Stimulated activated naive CD8-positive, alpha-beta T cell treated with anti-CD3 and anti-CD28 coated beads, Interleukin-15, Interleukin-2, amounts not matched to agents 100 U/mL and 50 U/mL, for 24 hours (primary cell): ENCODE measurements around the gene TOP3B.

Source experiments
- ATAC-seq: fragments of 150-1000 bp; cut with Tn5 transposase; one replicate; pipeline ENCODE4 v1.10.0; 2021
- DNase-seq: peaks from one replicate; pipeline ENCODE4 v3.0.0; 2021

Gene TOP3B

DNA sequence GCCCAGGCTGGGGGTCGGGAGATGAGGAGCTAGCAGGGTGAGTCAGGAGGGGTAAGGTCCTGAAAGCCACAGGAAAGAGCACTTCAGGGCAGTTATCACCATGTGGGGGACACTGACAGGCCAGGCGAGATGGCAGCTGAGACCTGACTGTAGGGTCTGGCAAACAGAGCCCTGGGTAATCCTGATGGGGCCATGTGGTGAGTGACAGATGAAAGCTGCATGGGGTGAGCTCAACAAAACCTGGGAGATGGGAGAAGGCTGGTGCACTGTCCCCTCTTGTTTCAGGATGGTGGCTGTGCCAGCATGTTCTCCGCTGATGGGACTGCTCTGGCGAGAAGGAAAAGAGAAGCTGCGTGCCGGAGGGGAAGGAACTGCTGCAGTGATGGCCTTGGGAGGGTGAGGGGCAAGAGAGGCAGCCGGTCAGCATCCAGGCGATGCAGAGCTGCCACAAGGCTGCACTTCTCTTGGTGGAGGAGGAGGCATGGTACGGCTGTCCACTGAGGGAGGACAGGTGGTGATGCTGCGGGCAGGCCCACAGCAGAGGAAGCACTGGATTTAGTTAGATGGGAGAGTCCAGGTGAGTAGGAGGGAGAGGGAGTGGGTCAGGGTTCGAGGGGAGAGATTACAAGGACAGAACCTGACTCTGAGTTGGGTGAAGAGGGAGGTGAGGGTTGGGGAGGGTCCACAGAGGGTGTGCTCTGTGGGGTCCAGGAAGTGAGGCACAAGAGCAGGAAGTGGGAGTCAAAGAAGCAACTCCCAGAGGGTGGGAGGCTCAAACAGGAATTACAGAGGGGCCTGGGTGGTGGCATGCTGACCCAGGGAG, 3.8 kb downstream of the TOP3B start:
- DNase-seq (no peak), ATAC-seq (no peak)

GRCh38 chr22:21977814-21978213, 4.8 kb downstream of the TOP3B start:
- ATAC-seq (no peak), DNase-seq (no peak)

DNA sequence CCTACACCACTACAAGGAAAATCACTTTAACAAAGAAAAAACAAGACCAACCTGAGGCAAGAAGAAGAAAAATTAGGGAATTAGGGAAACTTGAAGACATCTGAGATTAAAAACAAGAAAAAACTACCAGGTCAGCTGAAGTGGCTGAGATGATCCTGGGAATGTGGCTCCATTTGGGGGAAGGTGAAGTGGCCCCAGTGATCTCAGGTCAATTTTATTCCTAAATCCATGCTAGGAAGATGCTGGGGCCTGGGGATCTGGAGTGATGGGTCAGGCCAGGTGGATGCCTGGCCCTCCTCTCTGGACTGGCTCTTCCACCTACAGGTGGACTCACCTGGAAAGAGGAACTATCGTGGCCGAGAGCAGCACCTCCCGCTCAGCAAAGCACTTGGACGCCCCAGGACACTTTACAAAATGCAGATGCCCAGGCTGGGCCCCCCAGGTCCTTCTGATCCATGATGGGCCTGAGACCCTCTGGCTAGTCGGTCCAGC, 6.7 kb downstream of the TOP3B start:
- DNase-seq (no peak), ATAC-seq (no peak)

- no peak for ATAC-seq
- no peak for DNase-seq
These were observed 7.3 kb downstream of the TOP3B start for GRCh38 chr22:21975273-21975672.

- DNase-seq = no peak
These were observed 8.4 kb downstream of the TOP3B start for GRCh38 chr22:21974058-21974649.

GRCh38 chr22:21972806-21973205, 9.8 kb downstream of the TOP3B start:
- ATAC-seq = no peak

More at GRCh38 chr22:21974058-21974649, 8.4 kb downstream of the TOP3B start:
- no peak for ATAC-seq

GRCh38 chr22:21972293-21972779, 10.3 kb downstream of the TOP3B start:
- DNase-seq (peak; percentile 68), ATAC-seq (peak; percentile 44)

More at GRCh38 chr22:21972806-21973205, 9.8 kb downstream of the TOP3B start:
- DNase-seq = no peak

DNA sequence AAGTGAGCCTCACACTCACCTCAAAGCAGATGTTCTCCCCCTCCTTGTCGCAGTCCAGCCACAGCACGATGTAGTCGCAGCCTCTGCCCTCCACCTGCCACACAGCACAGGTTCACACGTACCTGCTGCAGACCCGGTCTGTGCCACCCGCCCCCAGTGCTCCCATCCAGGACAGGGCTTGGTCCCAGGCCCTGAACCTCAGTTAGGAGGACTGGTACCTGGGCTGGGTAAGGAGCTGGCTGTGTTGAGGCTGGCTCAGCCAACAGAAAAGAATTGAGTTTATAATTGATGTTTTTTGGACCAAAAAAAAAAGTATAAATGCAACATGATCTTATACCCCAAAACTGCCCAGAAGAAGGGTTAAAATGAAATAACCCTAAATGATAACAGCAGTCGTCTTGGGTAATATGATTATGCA, 10.7 kb downstream of the TOP3B start:
- DNase-seq (no peak), ATAC-seq (no peak)

GRCh38 chr22:21970800-21971617, 11.6 kb downstream of the TOP3B start:
- no peak for ATAC-seq
- DNase-seq = no peak

DNA sequence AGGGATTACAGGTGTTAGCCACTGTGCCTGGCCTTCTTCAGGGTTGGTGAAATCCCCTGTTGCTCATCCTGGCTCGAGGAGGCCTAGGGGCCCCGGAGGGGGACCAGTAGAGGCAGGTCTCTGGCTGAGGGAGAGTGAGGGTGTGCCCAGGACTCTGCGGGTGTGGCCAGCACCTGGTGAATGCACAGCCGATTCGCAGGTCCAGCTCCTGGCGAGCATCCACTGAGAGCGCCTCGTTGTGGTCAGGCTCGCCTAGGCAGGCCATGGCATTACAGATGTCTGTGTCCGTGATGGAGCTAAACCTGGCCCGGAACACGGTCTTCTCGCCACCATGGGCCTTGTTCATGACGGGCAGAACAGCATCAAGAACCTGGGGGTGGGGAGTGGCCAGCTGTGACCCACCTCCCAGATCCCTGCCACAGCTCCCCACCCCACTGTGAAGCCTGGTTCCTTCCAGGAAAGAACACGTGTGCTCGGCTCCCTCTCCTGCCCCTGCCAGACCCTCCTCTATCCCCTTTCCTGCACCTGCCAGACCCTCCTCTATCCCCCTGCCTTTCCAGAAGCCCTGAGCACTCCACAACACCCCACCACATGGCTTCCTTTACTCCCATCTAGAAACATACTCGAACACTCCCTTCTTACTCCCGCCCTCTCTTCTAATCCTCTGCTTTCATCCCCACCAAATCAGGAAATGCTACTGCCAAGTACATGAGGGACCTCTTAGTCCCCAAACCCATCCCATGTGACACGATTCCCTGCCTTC, 12.4 kb downstream of the TOP3B start:
- no peak for DNase-seq
- no peak for ATAC-seq

- DNase-seq (no peak), ATAC-seq (no peak)
These were observed 14.0 kb downstream of the TOP3B start for GRCh38 chr22:21968452-21969129.

DNA sequence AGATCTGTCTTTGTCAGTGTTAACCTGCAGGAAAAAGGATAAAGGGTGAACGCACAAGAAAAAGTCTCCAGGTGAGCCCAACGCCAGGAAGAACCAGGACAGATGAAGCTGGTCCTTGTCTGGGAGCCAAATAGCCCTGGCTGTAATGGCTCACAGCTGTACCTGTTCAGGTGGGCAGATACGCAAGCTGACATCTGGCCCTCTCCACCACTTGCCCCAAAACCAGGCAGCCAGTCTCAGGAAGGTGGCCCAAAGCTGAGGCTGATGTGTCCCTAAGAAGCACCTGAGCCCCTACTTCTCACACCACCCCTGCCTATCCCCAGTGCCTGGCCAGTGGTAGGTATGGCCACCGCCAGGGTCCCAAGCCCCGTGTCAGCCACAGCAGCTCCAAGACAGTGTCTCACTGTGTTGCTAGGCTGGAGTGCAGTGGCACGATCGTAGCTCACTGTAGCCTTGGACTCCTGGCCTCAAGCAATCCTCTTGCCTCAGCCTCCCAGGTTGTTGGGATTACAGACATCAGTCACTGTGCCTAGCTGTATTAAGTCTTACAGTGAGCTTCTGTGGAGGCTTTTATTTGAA, 14.8 kb downstream of the TOP3B start:
- DNase-seq (no peak), ATAC-seq (no peak)

DNA sequence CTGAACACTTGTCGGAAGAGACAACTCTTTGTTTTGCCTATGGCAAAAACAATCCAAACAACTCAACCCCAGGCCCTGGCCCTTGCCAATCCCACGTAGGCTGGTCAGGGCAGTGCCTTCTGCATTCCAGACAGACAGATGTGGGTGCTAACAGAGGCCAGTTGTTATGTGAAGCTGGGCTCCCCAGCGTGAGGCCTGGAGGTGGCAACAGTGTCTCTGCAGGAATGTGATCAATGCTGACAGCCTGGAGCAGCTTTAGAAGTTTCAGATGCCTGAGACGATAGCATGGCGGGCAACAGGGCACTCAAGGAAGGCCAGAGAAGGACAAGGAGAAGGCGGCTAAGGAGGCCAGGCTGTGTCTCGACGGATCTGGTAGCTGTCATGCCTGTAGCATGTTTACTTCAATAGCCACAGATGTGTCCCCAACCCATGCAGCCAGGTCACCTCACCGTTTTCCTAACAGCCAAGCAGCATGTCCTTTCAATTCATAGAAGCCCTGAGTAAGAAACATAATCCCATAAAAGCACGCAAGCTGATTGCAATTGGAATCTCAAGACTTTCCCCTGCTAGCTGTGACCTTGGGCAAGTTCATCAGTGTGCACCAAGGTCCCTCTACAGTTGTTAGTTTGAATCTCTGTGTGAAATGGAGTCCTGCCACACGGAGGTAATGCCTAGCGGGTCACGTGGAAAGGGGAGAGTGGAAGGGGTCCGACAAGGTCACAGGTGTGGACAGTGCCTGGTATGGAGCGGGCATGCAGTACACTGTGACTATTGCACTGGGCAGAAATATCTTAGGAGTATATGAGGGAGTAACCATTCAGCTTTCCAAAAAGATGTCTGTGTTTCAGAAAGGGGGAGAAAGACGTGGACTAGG, 15.7 kb downstream of the TOP3B start:
- DNase-seq (no peak), ATAC-seq (no peak)

GRCh38 chr22:21965762-21966288, 16.8 kb downstream of the TOP3B start:
- no peak for DNase-seq
- no peak for ATAC-seq

DNA sequence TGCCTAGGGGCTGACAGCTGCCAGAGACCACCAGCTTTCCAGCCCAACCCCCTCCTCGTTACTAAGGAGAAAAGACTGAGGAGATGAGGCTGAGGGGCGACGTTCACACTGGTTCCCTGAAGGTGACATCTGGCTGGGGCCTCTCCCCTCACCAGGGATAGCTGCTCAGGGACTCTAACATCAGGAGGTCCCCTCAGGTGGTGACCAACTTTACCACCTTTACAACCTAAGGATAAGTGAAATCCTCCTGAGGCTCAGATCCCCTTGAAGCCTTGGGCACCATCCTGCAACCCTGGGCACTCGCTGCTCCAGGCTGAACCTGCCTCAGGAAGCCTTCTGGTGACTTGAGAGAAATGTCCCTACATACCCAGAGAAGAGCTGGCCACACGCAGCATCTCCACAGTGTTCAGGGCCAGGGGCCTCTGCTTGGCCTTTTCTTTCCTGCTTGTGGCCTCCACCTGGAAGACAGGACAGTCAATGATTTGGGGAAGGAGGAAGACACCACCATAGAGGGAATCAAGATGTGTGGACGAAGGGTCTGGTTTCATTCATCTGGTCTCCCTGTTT, 17.6 kb downstream of the TOP3B start:
- ATAC-seq (no peak), DNase-seq (no peak)

DNA sequence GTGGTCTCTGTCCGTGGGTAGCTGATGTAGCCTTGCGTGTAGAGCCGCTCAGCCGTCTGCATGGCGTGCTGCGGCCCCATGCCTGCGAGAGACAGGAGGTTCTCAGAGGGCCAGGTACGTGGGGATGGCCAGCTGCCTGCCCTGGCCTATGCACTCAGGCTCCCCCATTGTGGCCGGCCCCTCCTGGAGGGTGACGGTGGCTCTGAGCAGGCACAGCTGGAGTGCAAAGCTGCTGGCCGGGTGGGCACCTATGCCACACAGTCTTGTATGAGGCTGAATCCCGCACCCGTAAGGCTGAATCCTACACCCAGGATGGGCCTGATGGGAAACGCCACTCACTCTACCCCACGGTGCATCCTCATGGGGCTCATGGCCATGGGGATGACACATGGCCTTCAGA, 18.4 kb downstream of the TOP3B start:
- ATAC-seq (peak; percentile 4), DNase-seq (no peak)

DNA sequence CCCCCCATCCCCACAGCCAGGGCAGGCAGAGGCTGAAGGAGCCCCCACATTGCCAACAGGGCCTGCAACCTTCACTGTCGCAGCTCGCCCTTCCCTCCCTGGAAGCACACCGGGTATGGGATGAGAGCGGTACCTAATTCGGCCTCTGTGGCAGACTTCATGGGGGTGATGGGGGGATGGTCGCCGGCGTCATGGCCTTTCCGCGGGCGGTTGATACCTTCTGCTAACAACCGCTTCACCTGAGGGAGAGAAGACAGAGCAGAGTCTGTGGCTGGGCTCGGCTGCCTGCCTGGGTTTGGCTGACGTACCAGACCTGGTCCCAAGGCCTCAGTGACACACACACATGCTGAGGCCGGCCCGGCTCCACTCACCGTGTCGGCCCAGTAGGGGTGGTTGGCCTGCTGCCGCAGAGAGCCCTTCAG, 18.8 kb downstream of the TOP3B start:
- DNase-seq (no peak), ATAC-seq (no peak)

DNA sequence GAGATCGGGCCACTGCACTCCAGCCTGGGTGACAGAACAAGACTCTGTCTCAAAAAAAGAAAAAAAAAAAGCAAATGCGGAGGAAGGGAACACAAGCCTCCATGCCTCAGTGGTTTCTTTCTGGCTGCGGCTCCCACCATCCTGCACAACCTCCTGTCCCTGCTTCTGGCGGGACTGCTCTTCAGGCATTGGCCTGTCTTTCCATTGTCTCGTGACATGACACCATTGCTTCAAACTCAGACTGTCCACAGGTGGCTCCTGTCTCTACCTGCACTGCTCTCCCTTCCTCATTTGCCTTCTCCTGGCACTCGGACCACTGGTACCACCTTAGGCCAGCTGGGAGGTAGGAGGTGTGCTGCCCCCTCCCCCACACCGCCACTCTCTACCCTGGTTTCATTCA, 19.3 kb downstream of the TOP3B start:
- ATAC-seq (no peak), DNase-seq (no peak)

DNA sequence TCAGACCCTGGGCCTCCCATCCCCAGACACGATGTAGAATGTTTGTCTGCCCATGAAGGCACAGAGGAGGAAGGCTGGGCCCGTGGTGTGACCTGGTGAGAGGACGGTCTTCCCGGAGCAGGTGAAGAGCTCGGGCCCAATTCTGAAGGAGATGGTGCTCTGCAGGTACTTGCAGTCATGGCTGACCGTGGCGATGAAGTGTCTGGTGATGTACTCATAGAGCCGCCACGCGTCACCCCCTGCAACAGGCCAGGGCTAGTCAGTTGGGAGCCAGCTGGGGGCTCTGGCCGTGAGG, 20.0 kb downstream of the TOP3B start:
- DNase-seq (no peak), ATAC-seq (no peak)
